MM.1S (cell line): ENCODE results near the gene HORMAD2.

Source experiments
- DNase-seq: peaks from one replicate; pipeline ENCODE4 v3.0.0-alpha.2; 2015
- H2AFZ ChIP-seq: fragments of 300-600 bp; sonication (generic); 2 replicates; pipeline ENCODE4 v1.6.0; 2016; ENCODE audit warnings: antibody characterized with exemption, low read length
- H3F3A ChIP-seq: fragments of 300-600 bp; sonication (generic); 2 replicates; pipeline ENCODE4 v1.6.1; 2016; ENCODE audit warnings: mild to moderate bottlenecking, antibody characterized with exemption, low read length, moderate library complexity, mixed read lengths; ENCODE audit not compliant: insufficient read depth
- H3K27ac ChIP-seq: fragments of 300-600 bp; sonication (generic); 2 replicates; pipeline ENCODE4 v1.5.1; 2016; ENCODE audit warnings: mild to moderate bottlenecking, low read length
- H3K27me3 ChIP-seq: fragments of 300-600 bp; sonication (generic); replicated peaks from 2 replicates; pipeline ENCODE4 v1.6.0; 2016; ENCODE audit warnings: low read length; ENCODE audit not compliant: insufficient read depth
- H3K36me3 ChIP-seq: fragments of 300-600 bp; sonication (generic); replicated peaks from 2 replicates; pipeline ENCODE4 v1.6.1; 2016; ENCODE audit warnings: mild to moderate bottlenecking, low read length, mixed read lengths; ENCODE audit not compliant: insufficient read depth
- H3K4me1 ChIP-seq: fragments of 300-600 bp; sonication (generic); 2 replicates; pipeline ENCODE4 v1.6.1; 2016; ENCODE audit warnings: low read length, mixed read lengths
- H3K4me2 ChIP-seq: fragments of 300-600 bp; sonication (generic); 2 replicates; pipeline ENCODE4 v1.6.0; 2016; ENCODE audit warnings: low read depth, low read length
- H3K4me3 ChIP-seq: fragments of 300-600 bp; sonication (generic); 2 replicates; pipeline ENCODE4 v1.5.1; 2016; ENCODE audit warnings: low read length, mixed read lengths
- H3K79me2 ChIP-seq: fragments of 300-600 bp; sonication (generic); 2 replicates; pipeline ENCODE4 v1.6.1; 2016; ENCODE audit warnings: mixed run types, low read length, mixed read lengths
- H3K9ac ChIP-seq: fragments of 300-600 bp; sonication (generic); 2 replicates; pipeline ENCODE4 v1.6.1; 2016; ENCODE audit warnings: low read length, mixed read lengths
- H3K9me2 ChIP-seq: fragments of 300-600 bp; sonication (generic); replicated peaks from 2 replicates; pipeline ENCODE4 v1.6.1; 2016; ENCODE audit warnings: mild to moderate bottlenecking, low read length, mixed read lengths; ENCODE audit not compliant: insufficient read depth
- H3K9me3 ChIP-seq: fragments of 300-600 bp; sonication (generic); replicated peaks from 2 replicates; pipeline ENCODE4 v1.6.1; 2016; ENCODE audit warnings: mild to moderate bottlenecking, low read length, mixed read lengths; ENCODE audit not compliant: insufficient read depth
- H4K20me1 ChIP-seq: fragments of 300-600 bp; sonication (generic); 2 replicates; pipeline ENCODE4 v1.6.1; 2016; ENCODE audit warnings: mild to moderate bottlenecking, low read length, moderate library complexity, mixed read lengths; ENCODE audit not compliant: insufficient read depth
- CTCF ChIP-seq: fragments of 300-600 bp; sonication (generic); IDR thresholded peaks from 2 replicates; pipeline ENCODE4 v1.5.1; 2016; ENCODE audit warnings: antibody characterized with exemption, low read length, mixed read lengths
- EZH2 ChIP-seq: fragments of 300-600 bp; sonication (generic); optimal IDR thresholded peaks from 2 replicates; pipeline ENCODE3; 2017; ENCODE audit warnings: low read depth, mild to moderate bottlenecking, antibody characterized with exemption, low read length, mixed read lengths
- EZH2phosphoT487 ChIP-seq: fragments of 300-600 bp; sonication (generic); IDR thresholded peaks from 2 replicates; pipeline ENCODE4 v1.6.1; 2018; ENCODE audit warnings: antibody characterized with exemption, low read length

Gene HORMAD2

GRCh38 chr22:30121960-30122359 lies 41.7 kb downstream of the HORMAD2 start:
- Histone ChIP-seq H3K9ac (no peak overlapping the region), H3K9me3 (no peaks in the 10 kb centered on the region), H3K4me1 (no peaks in the 10 kb centered on the region), H4K20me1 (no peaks in the 10 kb centered on the region), H2AFZ (no peak overlapping the region), H3K9me2 (no peaks in the 10 kb centered on the region), H3K4me3 (no peak overlapping the region), H3K27me3 (no peaks in the 10 kb centered on the region), H3F3A (no peaks in the 10 kb centered on the region), H3K4me2 (no peak overlapping the region), H3K79me2 (no peaks in the 10 kb centered on the region), H3K36me3 (no peaks in the 10 kb centered on the region), H3K27ac (no peak overlapping the region)
- DNase-seq, result no peak
- TF ChIP-seq EZH2phosphoT487 (no peak), EZH2 (no peak), CTCF (no peak)

- Histone ChIP-seq H3K36me3 (no peaks in the 10 kb centered on the region), H3K4me2 (no peak overlapping the region), H3K27ac (no peak overlapping the region), H4K20me1 (no peaks in the 10 kb centered on the region), H3K9me3 (no peaks in the 10 kb centered on the region), H3F3A (no peaks in the 10 kb centered on the region), H3K9ac (no peak overlapping the region), H3K27me3 (no peaks in the 10 kb centered on the region), H2AFZ (no peak overlapping the region), H3K79me2 (no peaks in the 10 kb centered on the region), H3K4me3 (no peak overlapping the region), H3K4me1 (no peaks in the 10 kb centered on the region), H3K9me2 (no peaks in the 10 kb centered on the region)
- TF ChIP-seq EZH2, result no peak
- no peak for TF ChIP-seq CTCF
- TF ChIP-seq EZH2phosphoT487, result no peak
- DNase-seq, result no peak
Observed at GRCh38 chr22:30123463-30123862, 43.2 kb downstream of the HORMAD2 start.

GRCh38 chr22:30127749-30128166 lies 47.5 kb downstream of the HORMAD2 start:
- Histone ChIP-seq H3K79me2 (no peaks in the 10 kb centered on the region), H4K20me1 (no peaks in the 10 kb centered on the region), H2AFZ (no peak overlapping the region), H3K4me1 (no peaks in the 10 kb centered on the region), H3K27me3 (no peaks in the 10 kb centered on the region), H3K9me3 (no peaks in the 10 kb centered on the region), H3K27ac (no peak overlapping the region), H3K4me2 (no peak overlapping the region), H3F3A (no peaks in the 10 kb centered on the region), H3K36me3 (no peaks in the 10 kb centered on the region), H3K9me2 (no peaks in the 10 kb centered on the region), H3K4me3 (no peak overlapping the region), H3K9ac (no peak overlapping the region)
- no peak for TF ChIP-seq EZH2phosphoT487
- no peak for TF ChIP-seq EZH2
- TF ChIP-seq CTCF, result no peak
- DNase-seq, result no peak
